ENCODE results near the gene TCERG1L.

TCERG1L gene

DNA sequence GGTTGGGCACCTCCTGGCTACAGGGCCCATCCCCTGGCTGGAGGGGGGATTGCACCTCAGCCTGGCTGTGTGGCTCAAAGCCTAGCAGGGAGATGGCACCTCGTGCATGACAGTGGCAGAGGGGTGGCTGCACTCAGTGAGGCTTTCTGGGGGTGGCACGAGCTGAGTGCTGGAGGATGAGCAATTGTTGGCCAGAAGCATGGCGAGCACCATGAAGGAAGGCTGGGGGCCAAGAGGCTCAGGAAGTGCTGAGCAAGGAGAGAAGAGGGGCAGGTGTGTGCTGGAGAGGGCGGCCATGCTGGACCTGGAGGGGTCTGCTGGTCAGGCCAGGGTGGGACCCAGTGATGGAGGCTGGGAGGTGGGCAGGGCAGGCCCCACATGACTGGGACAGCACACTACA lies 65.4 kb downstream of the TCERG1L start:
- TF ChIP-seq, protein P1, sequence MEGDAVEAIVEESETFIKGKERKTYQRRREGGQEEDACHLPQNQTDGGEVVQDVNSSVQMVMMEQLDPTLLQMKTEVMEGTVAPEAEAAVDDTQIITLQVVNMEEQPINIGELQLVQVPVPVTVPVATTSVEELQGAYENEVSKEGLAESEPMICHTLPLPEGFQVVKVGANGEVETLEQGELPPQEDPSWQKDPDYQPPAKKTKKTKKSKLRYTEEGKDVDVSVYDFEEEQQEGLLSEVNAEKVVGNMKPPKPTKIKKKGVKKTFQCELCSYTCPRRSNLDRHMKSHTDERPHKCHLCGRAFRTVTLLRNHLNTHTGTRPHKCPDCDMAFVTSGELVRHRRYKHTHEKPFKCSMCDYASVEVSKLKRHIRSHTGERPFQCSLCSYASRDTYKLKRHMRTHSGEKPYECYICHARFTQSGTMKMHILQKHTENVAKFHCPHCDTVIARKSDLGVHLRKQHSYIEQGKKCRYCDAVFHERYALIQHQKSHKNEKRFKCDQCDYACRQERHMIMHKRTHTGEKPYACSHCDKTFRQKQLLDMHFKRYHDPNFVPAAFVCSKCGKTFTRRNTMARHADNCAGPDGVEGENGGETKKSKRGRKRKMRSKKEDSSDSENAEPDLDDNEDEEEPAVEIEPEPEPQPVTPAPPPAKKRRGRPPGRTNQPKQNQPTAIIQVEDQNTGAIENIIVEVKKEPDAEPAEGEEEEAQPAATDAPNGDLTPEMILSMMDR (IDR thresholded peaks at IDR 0.05; ENCODE audit: insufficient read depth, low read length, missing control alignments) = no peak
- ChIA-PET CTCF (no interaction called here), POLR2A (no interaction called here)
- no peak for DNase-seq (ENCODE audit: low read depth, low spot score)
- H3K4me3 ChIP-seq (ENCODE audit: low read depth, low read length) = no peak overlapping the region

DNA sequence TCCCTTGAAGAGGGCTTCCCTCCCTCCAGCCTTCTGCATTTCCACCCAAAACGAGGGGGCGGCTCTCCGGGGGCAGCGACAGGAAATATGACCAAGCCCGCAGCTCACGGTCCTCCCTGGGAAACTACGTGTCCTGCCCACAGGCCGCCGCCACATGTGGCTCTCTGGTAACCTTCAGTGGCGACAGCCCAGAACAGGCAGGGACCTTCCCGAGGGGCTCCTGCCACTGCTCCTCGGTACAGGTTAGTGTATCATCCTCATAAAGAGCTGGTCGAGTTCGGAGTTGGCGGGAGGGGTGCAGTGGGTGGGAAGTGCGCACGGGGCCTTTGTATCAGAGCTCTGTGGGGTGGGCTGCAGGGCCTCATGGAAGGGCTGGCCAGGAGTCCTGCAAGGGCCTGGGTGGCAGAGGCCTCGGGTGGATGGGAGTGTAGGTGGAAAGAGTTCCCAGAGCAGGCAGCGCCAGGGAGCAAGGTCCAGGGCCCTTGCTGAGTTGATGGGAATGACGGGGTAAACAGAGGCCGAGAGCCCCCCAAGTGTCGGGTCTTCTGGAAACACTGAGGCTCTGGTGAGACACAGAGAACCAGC lies 66.0 kb downstream of the TCERG1L start:
- ChIA-PET POLR2A (no interaction called here), CTCF (no interaction called here)
- TF ChIP-seq, protein P1 (IDR thresholded peaks at IDR 0.05; ENCODE audit: insufficient read depth, low read length, missing control alignments) = no peak

DNA sequence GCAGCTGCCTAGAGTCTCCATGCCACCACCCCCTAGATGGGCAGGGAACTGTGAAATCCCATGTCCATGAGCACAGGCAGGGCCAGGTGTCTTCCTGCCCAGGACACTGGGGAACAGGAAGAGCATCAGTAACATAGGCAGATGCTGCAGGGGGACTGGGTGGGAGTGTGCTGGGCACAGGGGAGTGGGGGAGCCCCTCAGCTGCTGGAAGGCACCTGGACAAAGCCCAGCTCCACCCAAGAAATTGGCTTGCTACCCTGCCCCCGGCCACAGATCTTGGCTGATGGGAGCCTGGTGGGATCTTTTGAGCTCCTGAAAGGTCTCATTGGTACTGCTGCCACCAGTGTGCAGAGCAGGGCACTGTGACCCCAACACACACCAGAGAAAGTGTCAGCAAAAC lies 66.7 kb downstream of the TCERG1L start:
- CTCF ChIA-PET = no interaction called here

More for the DNA sequence above, 66.0 kb downstream of the TCERG1L start:
- no peak overlapping the region for H3K4me3 ChIP-seq (ENCODE audit: low read depth, low read length)
- no peak for DNase-seq (ENCODE audit: low read depth, low spot score)

DNA sequence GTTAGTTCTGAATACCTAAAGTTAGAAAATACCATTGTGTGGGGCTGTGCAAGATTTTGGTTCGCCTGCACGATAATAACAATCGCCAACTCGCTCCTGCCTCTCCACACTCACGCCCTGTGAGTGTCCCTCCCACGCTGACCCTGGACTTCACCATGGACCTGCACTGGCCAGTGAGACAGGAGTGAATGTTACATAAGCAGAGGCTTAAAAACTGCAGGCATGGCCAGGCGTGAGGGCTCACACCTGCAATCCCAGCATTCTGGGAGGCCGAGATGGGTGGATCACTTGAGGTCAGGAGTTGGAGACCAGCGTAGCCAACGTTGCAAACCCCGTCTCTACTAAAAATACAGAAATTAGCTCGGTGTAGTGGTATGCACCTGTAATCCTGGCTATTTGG lies 68.4 kb downstream of the TCERG1L start:
- ChIA-PET CTCF (no interaction called here), POLR2A (no interaction called here)
- DNase-seq (ENCODE audit: low read depth, low spot score) = no peak
- no peak overlapping the region for H3K4me3 ChIP-seq (ENCODE audit: low read depth, low read length)
- TF ChIP-seq, protein P1 (IDR thresholded peaks at IDR 0.05; ENCODE audit: insufficient read depth, low read length, missing control alignments) = no peak

More for the DNA sequence above, 66.7 kb downstream of the TCERG1L start:
- TF ChIP-seq, protein P1 (IDR thresholded peaks at IDR 0.05; ENCODE audit: insufficient read depth, low read length, missing control alignments) = no peak
- H3K4me3 ChIP-seq (ENCODE audit: low read depth, low read length) = no peak overlapping the region
- POLR2A ChIA-PET = no interaction called here
- no peak for DNase-seq (ENCODE audit: low read depth, low spot score)

DNA sequence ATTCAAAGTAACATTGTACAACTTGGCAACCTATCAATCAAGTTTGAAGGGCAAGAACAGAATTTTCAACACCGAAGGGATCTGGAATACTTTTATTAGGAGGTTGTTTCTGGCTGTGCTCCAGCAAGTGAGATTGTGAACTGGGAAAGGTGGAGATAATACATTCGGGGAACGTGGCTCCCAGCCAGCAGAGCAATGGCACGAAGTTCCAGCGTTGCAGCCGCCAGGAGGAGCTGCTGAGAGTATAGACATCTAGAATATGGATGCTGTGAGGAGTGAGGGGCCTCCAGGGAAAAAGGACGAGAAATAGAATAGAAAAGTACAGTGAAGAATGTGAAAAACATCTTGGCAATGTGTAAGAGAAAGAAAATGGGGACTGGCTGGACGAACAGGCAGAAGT lies 69.5 kb downstream of the TCERG1L start:
- ChIA-PET POLR2A (no interaction called here), CTCF (no interaction called here)
- TF ChIP-seq, protein P1 (IDR thresholded peaks at IDR 0.05; ENCODE audit: insufficient read depth, low read length, missing control alignments) = no peak
- no peak for DNase-seq (ENCODE audit: low read depth, low spot score)
- H3K4me3 ChIP-seq (ENCODE audit: low read depth, low read length) = no peak overlapping the region

DNA sequence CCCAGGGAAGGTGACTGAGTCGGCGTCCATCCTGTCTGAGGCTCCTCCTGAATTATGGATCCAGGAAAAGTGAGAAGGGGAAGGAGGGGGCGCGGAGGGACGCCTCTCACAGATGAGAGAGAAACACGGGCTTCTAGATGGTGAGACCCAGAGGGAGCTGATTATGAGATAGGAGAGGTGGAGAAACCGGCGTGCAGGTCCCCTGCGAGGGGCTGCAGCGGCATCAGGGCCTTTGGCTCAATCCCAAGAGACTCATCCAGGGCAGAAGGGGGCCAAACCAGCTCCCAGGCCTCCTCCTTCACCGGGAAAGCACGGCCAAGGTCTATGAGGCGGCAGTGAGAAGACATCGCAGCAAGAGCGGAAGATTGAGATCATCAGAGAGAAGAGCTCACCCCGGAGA lies 70.8 kb downstream of the TCERG1L start:
- CTCF ChIA-PET = no interaction called here

More for the DNA sequence above, 70.8 kb downstream of the TCERG1L start:
- no peak overlapping the region for H3K4me3 ChIP-seq (ENCODE audit: low read depth, low read length)
- POLR2A ChIA-PET = no interaction called here
- TF ChIP-seq, protein P1 (IDR thresholded peaks at IDR 0.05; ENCODE audit: insufficient read depth, low read length, missing control alignments) = no peak
- DNase-seq (ENCODE audit: low read depth, low spot score) = no peak

All from AG04449 (cell line).